NCI-H226 (cell line): ENCODE data around the gene WAPL.
A peak's percentile ranks its signal among the peaks of the same experiment; 100 is the strongest.

Experiments used
- DNase-seq: peaks from one replicate; pipeline ENCODE4 v3.0.0-alpha.2; 2015

The WAPL gene

DNA sequence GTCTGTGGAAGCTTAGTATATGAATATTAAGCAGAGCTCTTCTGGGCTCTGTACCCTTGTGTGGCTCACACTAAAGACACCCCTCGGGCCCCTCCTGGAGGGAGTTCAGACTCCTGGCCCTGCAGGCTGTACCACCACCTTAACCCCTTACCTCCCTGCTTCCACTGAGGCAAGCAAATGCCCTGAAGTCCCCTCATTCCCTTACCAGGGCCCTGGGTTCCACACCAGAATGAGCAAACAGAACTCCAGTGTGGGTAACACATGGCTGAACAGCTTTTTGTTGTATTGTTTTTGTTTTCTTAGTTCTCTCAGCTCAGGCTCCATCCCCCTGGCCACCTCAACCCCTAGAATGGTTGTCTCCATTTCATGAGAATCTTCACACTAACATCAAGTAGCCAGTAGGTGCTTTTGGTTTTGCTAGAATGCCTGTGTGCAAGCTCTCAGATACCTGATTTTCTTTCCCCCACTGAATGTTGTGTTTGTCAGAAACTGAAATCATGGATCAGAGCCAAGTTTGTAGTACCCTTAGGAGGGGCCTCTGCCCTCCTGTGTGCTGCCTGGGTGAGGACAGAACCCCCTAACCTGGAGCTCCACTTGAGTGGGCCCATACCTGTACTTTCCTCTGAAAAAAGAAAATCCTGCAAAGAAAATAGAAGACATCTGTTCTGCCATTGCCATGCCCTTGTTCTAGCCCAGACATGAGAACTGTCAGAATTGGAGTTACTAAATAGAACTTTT is 2.8 kb upstream of the WAPL start:
- no peak for DNase-seq

DNA sequence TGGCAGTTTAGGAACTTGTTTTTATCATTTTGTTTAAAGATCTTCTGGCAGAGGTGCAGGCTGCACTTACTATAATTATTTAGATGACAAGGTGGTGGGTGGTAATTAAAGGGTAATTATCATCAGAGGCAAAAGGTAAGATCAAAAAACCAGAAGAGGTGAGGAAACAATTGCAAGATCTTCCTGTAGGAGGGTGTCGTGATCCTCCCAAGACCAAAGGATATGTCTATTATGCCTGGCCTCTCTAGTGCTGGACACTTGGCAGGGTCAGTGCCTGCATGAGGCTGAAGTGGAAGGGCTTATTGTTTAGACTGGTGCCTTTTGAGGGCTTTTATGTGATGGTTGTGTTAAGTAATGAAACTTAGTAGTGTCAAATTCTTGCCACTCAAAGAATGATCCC is 1.8 kb upstream of the WAPL start:
- DNase-seq: no peak

DNA sequence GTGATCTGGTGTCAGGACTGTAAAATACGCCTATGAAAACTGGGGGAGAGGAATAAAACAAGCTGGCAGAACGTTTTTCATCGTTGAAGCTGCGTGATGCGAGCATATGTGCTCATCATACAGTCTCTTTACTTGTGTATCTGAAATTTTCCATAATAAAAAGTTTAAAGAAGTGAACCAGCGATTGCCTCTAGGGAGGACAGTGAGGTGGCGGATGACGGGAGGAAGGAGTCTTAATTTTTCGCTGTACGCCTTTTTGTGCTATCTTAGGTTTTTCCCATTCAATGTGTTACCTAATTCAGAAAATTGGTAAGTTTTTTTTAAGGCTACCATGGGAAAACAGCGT is 891 bp upstream of the WAPL start:
- no peak for DNase-seq

DNA sequence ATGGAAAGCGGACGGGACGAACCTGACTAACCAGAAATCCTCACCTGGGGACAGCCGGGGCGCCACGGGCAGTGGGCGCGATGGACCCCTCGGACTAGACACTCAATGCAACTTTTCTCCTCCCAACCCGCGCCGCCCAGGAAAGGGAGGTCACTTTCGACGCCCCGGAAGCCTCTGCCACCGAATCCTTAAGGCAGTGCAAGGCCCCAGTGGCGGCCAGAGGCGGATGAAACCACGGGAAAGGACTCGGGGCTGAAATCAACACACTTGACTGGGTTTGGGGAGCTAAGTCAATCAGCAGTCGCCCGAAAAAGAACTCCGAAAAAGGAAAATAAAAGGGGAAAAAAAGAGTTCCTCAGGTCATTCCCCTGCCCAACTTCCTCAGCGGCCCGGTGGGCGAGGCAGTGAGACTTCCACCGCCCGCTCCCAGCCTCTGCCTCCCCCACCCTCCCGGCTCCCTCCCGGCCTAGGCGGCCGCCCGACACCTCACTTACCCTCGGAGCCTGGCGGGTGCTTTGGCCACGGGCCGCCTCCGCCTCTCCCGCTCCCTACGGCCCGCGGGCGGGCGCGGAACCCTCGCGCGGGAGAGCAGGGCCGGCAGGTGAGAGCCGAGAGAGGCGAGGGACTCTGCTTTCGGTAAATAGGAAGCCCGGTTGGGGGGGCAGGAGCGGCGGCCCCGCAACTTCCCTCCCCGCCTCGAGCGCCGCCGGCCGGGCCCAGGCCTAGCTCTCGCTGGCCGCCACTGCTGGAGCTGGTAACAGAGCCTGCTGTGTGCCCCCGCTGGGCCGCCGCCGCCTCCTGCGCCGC is 518 bp downstream of the WAPL start:
- DNase-seq: peak; percentile 65

DNA sequence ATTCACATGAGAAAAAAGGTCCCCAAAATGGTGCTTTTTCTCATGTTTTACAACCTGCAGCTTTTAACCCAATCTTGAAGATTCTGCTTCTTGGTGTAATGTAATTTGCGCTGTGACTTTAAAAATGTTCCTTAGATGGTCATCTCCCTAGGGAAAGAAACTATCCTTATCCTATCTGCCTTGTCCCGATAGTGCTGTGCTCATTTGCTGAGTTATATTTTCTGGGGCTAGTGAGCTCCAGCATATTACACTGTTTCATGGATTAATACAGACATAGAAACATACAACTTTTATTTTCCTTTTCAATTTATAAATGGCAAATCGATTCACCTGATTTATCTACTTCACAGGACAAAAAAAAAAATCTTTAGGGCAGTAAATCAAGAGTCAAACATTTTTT is 2.8 kb downstream of the WAPL start:
- no peak for DNase-seq

DNA sequence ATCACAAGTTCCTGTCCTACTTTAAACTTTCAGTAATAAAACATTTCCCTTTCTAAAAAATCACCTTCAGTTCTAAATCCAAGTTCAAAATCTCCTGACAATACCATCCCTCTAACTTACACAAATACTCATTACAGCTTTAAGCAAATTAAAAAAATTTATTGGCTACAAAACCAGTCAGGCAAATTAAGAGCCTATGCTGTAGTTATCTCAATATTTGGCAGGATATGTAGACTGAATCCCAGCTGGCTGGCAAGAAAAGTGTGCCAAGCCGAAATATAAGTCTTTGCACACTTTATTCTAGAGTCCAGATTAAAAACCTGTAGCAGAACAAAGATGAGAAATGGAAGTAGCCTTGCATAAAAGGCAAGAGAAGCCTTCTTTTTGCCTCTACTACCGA is 9.5 kb downstream of the WAPL start:
- DNase-seq: no peak

DNA sequence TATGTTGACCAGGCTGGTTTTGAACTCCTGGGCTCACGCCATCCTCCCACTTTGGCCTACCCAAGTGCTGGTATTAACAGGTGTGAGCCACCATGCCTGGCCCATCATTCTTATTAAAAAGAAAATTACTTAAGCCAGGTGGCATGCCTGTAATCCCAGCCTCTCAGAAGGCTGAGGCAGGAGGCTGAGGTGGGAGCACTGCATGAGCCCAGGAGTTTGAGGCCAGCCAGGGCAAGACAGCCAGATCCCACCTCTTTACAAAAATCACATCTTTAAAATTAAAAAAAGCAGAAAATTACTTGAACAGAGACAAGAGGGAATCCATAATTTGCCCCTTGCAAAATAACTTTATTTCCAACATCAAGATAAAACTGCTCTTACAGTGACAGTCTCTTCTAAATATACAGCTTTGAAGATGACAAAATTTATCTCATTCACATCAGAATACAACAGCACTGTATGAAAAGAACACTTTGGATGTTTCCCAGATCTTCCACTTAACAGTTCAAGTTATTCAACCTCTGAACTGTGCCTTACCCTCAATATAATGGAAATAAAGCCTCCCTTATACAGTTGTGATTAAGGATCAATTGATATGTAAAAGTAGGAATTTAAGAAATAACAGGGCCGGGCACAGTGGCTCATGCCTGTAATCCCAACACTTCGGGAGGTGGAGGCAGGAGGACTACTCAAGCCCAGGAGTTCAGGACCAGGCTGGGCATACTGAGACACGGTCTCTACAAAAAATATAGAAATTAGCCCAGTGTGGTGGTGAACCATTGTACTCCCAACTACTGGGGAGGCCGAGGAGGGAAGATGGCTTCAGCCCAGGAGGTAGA is 10.3 kb downstream of the WAPL start:
- no peak for DNase-seq

DNA sequence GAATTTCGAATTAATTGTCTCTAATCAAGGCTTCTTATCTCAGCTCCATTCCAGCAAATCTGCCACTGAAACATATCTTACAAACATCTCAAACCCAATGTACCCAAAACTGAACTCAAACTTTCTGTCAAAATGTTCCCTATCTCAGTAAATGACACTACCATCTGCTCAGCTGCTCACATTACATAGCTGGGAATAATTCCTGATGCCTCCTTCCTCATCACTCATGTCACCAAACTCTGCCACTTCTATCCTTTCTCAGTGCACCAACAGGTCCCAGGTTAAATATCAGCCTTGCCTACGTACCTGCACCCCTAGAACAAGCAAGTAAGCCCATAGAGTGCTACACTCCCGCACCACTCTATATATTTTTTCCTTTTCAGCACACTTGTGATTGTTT is 12.4 kb downstream of the WAPL start:
- no peak for DNase-seq

DNA sequence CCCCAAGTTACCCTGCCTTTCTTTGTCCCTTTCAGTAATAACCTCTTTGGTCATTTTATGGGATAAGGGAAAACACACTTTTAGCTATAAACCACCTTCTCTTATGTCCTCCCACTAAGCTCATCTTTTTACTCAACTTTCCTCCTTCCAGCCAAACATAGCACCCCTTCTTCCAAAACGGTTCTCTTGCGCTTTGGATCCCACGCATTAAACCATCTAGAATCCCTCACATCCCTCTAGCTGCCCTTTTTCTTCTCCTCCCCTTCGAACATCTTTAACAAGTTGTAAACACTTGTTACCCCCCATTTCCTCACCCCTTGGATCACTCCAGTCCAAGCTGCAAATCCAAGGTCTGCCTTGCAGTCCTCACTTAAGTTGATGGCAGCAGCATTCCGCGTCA is 13.4 kb downstream of the WAPL start:
- no peak for DNase-seq

DNA sequence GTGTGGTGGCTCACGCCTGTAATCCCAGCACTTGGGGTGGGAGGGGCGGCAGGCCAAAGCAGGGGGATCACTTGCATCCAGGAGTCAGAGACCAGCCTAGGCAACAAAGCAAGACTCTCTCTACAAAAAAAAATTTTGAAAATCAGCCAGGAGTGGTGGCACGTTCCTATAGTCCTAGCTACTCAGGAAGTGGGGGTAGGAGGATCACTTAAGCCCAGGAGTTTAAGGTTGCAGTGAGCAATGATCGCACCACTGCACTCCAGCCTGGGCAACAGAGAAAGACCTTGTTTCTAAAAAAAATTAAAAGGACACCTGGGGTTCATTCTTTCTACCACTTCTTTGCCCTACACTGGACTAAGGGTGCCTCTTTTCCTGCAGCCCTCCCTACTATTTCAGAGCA is 15.1 kb downstream of the WAPL start:
- DNase-seq: peak; percentile 33

DNA sequence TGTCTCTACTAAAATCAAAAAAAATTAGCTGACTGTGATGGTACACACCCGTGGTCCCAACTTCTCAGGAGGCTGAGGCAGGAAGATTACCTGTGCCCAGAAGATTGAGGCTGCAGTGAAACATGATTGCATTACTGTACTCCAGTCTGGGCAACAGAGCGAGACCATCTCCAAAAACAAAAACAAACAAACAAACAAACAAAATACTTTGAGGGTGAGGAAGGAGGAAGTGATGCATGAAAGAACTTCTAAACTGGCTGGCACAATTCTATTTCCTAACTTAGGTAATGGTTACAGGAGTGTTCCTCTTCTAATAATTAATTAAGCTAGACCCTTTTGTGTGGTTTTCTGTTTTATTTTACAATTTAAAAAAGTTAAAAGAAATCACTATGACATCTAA is 15.5 kb downstream of the WAPL start:
- no peak for DNase-seq

DNA sequence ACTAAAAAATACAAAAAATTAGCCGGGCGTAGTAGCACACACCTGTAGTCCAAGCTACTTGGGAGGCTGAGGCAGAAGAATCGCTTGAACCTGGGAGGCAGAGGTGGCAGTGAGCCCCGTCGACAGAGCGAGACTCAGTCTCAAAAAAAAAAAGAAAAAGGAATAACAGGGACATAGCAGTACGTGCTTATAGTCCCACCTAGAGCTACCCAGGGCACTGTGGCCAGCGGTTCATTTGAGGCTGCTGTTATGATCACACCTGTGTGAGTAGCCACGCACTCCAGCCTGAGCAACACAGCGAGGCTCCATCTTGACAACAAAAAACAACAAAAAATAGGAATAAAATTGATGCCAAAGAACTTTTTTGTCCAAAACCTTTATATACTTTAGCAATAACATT is 17.1 kb downstream of the WAPL start:
- no peak for DNase-seq

DNA sequence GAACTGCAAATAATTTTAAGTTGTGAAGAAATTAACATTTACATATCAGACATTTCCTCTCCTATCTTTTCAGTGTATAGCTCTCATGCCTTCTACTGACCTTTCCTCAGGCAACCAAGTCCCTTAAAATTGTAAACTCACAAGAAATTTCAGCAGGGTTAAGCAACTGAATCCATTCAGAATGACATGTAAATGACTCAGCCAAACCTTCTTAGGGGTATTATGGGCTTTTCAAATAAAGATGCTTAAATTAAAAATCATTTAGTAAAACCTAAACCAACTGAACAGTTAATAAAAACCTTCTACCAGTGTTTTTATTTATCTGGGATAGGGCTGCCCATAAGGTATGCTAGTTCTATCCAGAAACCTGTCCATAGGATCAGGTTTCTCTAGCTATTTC is 20.7 kb downstream of the WAPL start:
- DNase-seq: no peak

DNA sequence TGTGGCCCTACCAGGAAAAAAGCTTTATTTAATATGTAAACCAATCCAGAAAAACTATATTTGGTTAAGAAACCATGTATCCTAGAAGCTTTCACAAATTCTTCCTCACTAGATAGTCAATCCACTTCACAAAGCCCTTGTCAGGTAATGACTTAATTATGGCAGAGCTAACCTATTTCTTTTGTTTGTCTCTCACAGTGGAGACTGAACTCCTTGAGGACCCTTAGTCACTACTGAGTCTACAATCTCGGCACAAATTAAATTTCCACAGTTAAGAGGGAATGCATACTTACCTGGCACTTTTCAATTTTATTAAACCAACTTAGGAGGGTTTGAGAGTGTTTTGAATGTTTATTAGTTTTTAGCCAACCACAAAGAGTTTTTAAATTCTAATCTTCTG is 23.0 kb downstream of the WAPL start:
- DNase-seq: no peak

DNA sequence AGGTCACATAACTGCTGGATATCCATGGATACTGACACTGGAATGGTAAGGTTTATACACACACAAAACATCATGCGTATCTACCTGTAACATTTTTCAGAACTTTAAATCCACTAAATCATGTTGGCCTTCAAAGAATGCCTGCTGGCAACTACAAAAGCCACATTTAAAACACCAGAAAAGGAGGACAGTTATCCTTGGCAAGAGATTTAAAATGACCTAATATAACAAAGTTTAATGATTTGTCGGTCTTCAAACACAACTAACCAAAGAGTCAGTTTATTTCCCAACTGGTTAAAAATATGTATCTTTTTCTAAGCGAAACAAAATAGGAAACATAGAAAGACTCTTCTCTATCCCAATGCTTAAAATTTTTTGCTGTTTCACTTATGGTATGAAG is 24.0 kb downstream of the WAPL start:
- no peak for DNase-seq

DNA sequence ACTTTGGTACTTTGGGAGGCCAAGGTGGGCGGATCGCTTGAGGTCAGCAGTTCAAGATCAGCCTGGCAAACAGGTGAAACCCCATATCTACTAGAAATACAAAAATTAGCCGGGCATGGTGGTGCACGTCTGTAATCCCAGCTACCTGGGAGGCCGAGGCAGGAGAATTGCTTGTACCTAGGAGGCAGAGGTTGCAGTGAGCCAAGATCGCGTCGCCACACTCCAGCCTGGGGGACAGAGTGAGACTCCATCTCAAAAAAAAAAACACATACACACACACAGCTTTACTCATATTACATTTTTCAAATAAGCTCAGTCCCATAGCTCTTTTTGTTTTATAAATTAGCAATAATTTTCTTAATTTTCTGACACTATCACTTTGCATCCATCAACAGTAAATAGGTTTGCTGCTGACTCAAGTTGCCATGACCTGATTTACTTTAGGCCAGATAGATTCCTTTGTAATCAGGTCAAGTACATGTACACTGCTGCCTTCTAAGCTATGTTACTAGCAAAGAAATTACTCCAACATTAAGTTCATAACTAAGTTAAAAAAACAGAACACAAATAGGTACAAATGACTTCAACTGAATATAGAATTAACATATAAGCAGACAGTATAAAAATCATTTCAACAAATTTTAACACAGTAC is 31.5 kb downstream of the WAPL start:
- no peak for DNase-seq

DNA sequence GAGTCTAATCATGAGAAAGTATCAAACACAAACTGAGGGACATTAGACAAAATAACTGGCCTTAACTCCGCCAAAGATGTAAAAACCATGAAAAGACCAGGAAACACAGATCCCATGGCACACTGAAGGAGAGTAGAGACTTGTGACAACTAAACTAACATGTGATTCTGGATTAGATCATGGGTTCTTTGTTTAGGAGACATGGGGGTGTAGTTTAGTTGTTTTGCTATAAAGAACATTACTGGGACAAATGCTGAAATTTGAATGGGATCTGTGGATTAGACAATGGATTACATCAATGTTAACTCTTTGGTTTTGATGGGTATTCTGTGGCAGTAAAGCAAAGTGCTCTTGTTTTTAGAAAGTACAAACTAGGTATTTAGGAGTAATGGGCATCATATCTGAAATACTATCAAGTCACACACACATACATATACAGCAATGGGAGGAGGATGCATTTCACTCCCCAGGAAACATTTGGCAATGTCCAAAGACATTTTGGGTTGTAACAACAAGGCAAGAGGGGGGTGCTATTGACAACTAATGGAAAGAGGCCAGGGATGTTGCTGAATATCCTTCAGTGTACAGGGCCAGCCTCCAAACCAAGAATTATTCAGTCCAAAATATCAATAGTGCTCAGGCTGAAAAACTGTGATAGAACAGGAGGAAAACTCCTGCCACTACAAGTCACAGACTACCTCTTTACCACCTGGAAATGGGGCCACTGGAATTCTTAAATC is 32.4 kb downstream of the WAPL start:
- no peak for DNase-seq

DNA sequence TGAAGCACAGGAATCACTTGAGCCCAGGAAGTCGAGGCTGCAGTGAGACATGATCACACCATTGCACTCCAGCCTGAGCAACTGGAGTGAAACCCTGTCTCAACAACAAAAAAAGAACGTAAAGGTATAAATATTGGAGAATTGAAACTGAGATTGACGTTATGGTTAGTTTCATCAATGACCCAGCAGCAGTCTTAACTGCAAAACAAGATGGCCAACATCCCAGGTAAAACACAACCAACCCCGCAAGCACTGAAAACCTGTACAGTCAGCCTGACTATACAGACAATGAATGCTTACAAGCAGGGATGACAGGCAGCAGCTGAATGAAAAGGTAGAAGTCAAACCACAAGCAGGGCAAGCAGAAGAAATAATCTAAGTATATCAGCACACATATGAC is 34.7 kb downstream of the WAPL start:
- DNase-seq: no peak

DNA sequence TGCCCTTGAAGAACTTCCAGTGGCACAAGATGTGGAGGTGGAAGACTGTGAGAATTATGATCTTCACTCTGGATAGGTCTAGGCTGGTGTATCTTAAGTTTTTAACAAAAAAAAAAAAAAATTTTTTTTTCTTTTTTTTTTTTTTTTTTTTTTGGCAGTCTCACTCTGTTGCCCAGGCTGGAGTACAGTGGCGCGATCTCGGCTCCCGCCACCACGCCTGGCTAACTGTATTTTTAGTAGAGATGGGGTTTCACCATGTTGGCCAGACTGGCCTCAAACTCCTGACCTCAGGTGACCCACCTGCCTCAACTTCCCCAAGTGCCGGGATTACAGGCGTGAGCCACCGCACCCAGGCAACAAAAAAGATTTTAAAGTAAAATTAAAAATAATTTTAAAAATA is 37.9 kb downstream of the WAPL start:
- DNase-seq: no peak

DNA sequence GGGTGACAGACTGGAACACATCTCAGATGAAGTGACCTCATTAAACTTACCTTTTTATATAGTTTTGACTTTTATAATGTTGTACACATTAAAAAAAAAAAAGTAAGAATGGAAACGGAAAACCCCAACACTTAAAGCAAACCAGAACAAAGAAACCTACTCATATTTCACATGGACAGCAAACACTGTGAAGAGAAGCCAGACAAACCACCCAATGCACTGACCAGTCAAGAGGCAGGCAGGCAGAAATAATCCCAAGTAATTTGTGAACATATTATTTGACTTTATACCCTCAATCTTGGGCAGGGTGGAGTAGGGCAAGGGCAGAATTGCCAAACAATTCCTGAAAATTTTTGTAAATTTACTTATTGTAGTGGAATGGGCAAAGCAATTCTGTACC is 39.8 kb downstream of the WAPL start:
- no peak for DNase-seq

DNA sequence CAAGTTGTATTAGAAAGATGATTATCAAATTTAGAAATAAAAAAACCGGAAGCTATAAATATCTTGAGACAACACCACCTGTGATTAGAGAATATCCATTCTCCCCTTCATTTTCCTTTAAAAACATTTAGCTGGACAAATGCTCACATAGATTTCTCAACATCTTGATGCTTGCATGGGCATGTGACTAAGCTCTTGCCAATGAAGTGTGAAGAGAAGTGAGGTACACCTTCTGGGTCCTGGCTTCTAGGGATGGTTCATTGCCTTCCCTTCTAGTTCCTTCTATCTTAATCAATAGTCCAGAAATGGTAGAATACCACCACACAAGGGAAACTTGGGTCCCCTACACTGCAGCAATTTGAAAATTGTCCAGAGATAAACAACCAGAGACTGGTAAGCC is 41.0 kb downstream of the WAPL start:
- no peak for DNase-seq

DNA sequence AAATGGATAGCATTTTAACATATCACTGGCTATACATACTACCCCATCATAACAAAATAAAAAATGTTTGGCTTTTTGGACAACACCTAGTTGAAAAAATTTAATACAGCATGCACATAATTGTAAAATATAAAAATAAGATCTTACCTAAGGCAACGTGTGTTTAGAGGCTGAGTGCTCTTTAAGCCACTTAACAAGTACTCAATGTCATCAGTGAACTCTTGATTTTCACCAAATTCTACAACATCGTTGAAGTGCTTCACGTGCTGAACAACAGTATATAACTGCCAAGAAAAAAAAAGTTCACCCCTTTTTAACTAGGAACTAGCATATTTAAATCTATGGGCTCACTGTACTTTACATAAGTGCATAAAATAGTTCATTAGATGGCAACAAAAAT is 49.5 kb downstream of the WAPL start:
- DNase-seq: no peak
